Measurements from ENCODE around the gene MYH6.
"Not testable (repeated sequence)": the region's sequence is repeated elsewhere in the genome, so short reads cannot be mapped to it uniquely, and the experiment has no call there.

The MYH6 gene

DNA sequence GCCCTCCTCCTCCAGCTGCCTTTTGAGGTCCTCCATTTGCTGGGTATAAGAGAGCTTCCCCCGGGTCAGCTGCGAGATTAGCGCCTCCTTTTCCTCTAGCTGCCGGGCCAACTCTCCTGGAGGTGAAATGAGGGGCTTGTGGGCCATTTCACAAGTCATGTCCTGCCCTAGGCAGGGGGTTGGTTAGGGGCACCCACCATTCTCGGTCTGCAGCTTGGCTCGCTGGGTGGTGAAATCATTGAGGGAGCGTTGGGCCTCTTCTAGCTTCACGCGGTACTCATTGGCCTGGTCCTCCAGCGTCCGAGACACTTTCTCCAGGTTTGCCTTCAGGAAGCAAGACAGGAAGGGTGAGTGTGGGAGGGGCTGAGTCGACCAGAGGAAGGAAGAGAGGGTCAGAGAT, 18.7 kb downstream of the MYH6 start:
- DNase-seq = no peak

DNA sequence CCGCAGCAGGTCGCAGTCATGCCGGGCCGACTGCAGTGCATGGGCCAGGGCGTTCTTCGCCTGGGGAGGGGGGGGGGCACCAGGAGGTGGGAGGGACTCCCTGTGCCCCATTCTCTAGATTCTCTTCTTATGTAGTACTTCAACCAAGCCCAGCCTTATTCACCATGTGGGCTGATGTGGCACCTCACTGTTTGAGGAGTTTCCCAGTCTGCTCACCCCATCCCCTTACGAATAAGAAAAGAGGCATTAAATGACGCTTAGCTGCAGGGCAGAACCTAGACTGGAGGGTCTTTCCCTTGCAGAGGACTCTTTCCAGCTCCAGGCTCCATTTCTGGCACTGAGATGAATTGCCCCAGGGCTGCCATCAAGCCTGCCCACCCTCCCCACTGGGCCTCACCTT, 19.1 kb downstream of the MYH6 start:
- no peak for DNase-seq

DNA sequence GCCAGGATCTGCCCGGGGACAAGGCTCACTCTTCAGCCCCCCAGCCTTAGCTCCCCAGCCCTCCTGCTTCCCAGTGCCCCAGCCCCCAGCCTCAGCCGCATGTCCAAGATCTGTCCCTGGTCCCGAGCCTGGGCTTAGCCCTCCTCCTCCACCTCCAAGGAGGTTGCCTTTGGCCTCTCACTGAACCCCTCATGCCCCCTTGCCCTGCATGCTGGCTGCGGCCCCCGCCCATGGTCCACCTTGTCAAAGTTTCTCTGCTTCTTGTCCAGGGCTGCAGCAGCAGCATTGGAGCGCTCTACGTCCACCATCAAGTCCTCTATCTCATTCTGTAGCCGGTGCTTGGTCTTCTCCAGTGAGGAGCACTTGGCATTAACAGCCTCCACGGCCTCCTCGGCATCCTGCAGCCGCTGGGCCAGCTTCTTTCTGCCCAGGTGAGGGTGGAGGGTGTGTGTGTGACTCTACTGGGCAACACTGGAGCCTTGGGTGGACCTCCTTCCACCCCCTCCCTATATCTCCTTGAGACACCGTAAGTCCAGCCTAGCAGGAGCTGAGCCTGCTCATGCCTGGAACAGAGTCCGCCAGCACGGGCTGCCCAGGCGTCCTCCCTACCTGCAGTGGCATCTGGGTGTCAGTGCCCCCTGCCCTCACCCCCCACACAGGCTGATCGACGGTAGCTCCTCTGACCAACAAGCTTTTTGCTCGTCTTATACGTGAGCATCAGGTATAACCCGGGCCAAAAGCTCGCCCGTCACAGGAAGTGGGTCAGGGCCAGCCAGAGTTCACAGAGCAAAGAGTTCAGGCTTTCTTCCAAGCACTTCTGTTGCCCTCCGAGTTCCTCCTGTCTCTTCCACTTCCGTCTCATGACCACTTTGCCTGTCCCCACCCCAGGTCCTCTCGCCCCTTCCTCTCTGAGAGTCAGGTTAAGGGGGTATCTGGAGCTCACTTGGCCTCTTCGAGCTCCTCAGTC, 19.9 kb downstream of the MYH6 start:
- DNase-seq = no peak

DNA sequence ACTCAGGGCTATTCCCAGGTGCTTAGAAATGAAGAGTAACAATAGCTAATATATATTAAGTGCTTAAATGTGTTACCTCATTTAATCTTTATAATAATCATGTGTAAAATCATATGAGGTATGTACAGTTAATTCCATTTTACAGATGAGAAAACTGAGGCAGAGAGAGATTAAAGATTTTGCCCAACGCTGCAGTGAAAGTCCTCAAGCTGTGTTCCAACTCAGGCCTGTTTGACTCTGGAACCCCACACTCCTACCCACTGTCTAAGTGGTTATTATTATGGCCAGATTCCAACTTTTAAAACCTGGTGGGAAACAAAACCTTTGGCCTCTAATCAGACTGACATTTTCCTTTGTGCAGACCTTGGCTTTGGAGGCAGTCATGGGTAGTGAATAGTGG, 21.1 kb downstream of the MYH6 start:
- DNase-seq = no peak

DNA sequence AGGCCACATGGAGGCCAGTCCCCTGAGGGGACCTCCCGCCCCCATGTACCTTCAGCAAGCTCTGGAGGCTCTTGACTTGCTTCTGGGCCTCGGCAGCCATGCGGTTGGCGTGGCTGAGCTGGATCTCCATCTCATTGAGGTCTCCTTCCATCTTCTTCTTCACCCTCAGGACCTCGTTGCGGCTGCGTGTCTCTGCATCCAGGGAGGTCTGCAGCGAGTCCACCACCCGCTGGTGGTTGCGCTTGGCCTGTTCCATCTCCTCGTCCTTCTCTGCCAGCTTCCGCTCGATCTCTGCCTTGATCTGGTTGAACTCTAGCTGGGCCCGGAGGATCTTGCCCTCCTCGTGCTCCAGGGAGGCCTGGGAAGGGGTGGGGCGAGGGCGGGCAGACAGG, 21.8 kb downstream of the MYH6 start:
- not testable (repeated sequence) for DNase-seq

DNA sequence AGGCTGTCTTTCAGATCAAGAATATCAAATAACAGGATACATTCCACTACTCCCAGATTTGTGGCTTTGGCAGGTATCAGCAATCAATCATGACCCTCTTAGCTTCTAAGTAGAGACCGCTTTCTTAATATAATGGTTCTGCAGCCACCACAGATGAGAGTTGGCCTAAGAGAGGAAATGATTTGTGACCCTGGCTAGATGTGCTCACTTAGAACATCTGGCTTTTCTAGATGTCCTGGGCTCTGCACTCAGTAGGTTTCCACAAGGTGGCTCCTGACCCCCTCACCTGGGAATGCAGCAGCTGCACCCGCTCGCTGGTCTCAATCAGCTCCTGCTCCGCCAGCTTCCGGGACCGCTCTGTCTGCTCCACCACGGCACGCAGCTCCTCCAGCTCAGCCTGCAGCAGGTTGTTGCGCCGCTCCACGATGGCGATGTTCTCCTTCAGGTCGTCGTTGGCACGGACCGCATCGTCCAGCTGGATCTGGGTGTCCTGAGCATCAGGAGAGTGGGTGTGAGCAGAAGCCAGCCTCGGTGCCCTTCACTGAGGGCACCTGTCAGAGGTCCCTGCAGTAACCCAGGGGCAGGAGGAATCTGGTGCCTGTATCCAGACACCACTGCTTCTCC, 22.3 kb downstream of the MYH6 start:
- no peak for DNase-seq

DNA sequence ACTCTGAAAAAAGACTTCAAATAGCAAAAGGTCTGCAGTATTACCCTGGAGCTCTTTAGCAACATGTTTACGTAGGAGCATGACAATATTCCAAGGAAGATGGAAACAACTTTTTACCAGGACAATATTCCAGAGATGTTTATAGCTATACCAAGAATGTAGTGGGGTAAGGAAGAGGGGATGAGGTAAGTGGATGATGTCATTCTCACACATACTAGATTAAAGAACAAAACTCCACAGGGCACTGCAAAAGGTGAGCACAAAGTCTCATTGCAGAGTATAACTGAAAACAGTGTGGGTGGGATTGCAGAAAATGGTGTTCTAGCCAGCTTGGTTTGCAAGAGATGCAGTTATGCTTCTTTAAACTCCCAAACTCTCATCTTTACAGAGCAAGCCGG, 22.8 kb downstream of the MYH6 start:
- DNase-seq = no peak

DNA sequence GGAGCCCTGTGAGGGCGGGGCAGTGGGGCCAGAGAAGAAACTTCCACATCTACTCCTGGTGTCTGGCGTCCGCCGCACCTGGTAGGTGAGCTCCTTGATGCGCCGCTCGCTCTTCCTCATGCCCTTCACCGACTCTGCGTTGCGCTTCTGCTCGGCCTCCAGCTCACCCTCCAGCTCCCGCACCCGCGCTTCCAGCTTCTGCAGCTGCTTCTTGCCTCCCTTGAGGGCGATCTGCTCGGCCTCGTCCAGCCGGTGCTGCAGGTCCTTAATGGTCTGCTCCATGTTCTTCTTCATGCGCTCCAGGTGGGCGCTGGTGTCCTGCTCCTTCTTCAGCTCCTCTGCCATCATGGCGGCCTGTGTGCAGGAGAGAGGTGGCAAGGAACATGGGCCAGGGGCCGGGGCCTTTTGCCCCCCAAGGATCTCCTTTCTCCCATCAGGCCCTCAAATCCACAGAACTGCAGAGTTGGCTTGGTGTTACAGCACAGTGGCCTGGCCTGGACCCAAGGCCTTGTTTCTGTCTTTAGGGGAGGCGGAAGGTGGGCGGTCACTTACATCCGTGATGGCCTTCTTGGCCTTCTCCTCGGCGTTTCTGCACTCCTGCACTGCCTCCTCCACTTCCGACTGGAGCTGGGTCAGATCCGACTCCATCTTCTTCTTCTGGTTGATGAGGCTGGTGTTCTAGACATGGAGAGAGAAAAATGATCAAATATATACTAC, 23.6 kb downstream of the MYH6 start:
- no peak for DNase-seq

DNA sequence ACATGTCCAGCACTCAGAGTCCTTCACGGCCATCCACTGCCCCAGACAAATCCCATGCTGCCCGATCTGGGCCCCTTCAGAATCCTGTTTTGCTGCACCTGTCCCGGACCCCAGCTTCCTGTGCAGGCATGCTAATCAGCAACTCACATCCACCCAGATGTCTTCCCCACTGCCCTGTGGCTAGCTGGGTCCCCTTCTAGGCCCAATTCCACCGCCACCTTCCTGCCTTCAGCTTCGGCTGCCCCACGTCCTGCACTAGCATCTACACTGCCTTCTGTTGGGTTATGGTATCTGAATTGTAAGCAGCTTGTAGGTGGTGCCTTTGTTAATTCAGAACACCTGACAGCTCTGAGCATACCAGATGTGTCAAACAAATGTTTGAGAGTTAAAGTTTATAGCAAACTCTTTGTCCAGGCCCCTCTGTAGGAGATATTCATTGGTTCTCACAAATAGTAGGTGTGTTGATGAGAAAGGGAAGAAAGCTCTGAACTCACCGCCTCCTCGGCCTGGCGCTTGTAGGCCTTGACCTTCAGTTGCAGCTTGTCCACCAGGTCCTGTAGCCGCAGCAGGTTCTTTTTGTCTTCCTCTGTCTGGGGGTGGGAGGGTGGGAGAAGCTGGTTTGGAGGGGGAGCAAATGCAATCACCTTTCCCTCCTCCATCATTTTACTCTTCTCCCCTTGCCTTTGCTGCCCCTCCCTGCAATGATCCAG, 25.2 kb downstream of the MYH6 start:
- no peak for DNase-seq

DNA sequence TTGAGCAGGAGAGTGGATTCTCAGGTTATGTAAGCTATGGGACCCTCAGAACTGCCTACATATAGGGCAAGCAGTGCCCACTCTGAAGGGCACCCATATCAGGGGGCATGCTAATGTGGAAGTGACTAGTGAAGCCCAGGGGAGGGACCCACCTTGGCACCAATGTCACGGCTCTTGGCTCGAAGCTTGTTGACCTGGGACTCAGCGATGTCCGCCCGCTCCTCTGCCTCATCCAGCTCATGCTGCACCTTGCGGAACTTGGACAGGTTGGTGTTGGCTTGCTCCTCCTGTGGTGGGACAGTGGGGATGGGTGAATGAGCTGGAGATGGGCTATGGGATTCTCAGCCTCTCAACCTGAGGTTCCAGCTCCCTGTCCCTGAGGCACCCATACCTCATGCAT, 25.8 kb downstream of the MYH6 start:
- DNase-seq = no peak

DNA sequence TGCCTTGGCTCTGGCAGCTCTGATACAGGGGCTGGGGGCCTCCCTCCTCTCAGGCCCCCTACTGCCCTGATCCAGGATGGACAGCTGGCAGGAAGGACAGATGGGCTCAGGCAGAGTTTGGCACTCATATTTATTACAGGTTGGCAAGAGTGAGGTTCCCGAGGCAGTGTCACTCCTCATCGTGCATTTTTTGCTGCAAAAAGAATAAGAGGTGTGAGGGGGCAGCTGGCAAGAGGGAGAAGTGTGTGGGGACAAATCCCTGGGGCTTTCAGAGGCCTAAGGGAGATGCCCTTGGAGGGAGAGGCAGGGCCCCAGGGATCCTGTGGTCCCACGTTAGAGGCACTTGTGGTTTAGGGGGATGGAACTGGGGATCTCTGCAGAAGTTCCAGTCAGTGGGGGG, 26.2 kb downstream of the MYH6 start:
- no peak for DNase-seq

DNA sequence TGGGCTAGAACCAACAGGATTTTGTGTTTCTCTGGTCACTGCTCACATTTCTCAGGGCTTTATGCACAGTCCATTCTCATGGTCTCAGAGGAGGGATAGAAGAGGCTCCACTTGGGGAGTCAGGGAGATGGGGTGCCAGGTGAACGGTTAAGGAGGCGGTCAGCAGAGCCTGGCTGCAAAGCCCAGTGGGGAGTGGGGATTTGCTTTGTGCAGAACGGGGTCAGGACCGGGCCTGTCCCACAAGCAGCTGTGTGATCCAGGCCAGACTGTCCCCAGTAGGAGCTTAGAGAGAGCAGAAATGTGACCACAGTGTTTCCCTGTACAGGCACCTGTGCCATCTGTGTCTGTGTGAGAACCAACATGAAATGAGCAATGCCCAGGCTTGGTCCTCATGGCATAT, 27.1 kb downstream of the MYH6 start:
- DNase-seq = no peak

DNA sequence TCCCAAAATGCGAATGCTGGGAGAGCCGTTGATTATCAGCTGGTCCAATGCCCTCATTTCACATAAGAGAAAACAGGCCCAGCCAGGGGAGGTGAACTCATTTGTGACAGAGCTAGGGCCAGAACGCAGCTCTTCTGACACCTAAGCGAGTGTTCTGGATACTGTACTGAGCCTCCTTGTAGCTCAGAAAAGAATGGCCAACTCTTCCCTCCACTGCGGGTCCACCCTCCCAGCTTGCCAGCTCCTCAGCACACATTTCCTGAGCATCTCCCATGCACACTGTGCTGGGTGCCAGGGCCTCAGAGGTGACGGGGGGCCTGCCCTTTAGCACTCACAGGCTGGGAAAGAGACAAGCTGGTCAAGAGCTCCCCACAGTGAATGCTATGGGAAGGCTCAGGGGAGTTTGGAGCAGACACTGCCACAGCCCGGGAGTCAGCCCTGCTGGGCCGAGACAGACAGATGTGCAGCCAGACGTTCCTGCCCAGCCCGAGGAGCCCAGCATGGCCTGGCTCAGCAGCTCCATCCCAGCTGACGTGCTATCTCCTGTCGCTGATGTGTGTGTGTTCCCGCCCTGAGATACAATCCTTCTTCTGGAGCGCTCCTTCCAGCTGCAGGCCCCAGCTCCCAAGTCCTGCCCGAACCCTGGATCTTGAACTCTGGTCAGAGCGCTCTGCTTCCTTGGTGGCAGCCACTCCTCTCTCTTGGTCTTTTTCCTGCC, 27.7 kb downstream of the MYH6 start:
- DNase-seq = no peak

DNA sequence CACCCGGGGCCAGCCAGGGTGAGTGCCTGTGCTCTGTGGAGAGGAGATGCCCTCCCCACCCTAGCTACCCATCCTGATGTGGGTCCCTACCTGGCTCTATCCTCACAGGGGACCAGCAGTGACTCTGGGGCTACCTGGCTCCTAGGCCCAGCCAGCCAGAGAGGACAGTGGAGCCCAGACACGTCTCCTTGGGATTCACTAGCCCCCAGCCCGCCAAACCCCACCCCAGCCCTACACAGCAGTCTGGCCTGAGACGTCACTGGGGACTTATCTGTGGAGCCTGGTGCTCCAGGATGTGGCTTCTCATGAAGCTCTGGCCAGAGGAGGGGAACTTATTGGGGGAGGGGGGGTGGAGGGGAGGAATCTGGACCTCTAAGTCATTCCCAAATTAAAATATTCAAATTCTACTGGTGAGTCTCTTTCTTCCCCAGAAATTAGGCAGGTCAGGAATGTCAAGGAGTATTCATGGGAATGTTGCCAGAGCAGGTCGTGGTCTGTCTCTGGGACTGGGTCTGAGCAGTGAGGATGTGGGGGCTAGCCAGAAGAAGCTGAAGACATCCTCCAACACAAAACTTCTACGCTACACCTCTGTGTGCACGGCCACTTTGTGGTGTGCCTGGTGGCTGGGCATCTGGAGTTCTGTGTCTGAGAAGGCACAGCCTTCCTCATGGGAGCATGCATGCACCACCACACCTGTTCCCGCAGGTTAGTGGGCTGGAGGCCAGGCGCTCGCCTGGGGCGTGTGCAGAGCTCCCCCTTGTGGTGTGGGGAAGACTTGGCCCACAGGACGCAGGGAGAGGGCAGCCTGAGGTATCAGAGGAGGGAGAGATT, 28.5 kb downstream of the MYH6 start:
- peak; percentile 71 to 77 for DNase-seq

DNA sequence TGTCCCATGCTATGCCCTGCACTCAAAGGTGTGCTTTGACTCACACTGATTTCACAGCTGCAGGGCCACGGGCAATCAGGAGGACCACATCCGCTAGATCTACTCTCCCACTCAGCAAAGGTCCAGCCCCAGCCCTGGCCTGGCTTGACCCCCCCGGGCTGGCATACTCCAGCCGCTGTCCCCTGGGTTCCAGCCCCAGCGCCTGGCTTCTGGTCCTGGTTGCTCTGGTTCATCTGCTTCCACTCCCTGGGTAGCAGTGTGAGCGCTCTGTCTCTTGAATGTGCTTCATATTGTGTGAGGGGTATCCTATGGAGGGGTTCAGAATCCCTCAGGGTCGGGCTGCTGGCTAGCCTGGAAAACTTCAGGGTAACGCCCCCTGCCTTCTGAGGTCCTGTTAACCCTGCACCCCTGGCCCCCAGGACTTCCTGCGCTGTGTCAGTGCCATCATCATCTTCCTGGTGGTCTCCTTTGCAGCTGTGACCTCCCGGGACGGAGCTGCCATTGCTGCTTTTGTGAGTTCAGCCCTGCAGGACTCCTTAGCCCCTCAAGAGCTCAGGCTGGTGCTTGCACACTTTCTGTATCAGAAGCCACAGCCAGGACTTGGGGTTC, 29.4 kb downstream of the MYH6 start:
- DNase-seq = no peak

DNA sequence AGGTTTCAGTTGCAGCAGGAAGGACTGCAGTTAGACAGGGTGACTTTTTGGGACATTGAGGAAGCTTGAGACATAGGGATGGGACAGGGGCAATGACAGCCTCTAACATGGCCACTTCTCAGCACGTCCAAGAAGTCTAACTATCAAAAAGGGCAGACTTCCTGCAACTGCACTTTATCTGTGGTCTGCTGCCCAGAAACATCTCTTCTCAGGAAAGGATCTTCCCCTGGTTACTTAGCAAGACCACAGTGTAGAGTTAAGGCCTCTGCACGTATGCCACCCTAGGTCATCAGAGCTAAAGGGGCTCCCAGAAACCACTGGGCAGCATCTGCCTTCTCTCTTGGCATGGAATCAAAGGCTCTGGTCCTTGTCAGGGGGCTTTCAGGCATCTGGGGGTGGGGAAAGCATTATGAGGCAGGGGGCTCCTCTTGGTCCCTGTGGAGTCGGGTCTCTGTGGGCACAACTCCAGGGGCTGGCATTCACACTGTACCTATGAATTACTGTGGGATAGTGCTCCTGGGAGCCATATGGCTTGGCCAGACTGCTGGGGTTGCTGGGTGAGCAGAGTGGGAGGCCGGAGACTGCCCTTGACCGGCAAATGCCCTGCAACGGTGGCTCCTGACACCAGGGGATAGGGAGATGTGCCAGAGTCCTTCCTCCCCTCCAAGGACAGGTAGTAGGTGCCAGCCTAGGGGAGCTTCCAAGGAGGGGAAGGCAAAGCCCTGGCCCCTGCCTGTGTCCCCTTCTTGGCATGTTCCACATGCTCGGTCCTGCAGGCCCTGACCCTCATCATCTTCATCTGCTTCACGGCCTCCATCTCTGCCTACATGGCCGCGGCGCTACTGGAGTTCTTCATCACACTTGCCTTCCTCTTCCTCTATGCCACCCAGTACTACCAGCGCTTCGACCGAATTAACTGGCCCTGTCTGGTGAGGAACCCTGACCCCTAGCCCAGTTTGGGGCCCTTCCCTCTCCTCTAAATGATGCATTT, 30.2 kb downstream of the MYH6 start:
- no peak for DNase-seq

DNA sequence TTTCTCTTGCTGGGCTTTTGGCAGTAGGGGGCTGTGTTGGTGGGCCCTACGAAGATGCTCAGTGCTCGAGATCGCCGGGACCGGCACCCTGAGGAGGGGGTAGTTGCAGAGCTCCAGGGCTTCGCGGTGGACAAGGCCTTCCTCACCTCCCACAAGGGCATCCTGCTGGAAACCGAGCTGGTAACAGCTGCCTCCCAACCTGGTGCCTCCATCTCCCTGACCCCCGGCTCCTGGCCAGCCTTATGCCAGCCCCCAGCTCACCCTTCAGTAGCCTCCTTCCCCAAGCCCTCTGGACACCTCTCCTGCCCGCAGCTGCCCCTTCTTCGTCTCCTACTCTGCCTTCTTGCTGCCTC, 30.9 kb downstream of the MYH6 start:
- DNase-seq = no peak

DNA sequence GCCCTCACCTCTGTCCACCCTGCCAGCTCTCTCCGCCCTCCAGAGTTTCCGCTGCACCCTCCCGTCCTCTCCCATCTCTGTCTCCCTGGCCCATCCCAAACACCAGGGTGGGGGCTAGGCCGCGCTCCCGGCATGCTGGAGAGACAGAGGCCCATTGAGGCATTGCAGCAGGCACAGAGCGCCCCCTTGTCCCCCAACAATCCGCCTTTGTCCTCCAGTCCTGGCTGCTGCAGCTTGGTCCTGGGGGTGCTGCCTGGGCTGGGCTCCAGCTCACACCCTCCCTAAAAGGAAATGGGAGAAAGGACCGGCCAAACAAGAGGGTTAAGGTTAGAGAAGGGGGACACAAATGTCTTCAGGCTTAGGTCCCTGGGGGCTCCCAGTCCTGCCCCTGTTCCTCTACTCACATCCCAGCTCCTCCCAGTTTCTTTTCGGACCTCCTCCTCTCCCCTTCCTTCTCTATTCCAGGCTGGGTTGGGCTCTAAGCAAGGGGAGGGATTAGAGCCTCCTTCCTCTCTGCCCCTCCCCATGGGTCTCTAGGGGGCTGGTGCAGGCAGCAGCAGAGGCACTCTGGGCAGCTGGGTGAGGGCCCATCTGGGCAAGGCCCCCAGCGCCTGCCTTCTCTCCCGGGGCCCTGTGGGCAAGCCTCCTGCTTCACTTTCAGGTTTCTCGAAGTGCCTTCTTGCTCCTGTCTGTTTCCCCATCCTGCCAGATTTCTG, 31.4 kb downstream of the MYH6 start, which contains the start of gene CMTM5:
Gene CMTM5 (plus strand): TSS at position 565 of the 716 bp plus-strand sequence. CDS start 206 bp downstream, outside the sequence.
- DNase-seq = no peak
